GM18868 (cell line): Measurements from ENCODE around the gene ZBED5.

Source experiments
- ATAC-seq: cut with Tn5 transposase; IDR thresholded peaks from one replicate; pipeline ENCODE4 v1.9.1; 2021; ENCODE audit warnings: mild to moderate bottlenecking, moderate library complexity; ENCODE audit not compliant: unreplicated experiment

Gene ZBED5

DNA sequence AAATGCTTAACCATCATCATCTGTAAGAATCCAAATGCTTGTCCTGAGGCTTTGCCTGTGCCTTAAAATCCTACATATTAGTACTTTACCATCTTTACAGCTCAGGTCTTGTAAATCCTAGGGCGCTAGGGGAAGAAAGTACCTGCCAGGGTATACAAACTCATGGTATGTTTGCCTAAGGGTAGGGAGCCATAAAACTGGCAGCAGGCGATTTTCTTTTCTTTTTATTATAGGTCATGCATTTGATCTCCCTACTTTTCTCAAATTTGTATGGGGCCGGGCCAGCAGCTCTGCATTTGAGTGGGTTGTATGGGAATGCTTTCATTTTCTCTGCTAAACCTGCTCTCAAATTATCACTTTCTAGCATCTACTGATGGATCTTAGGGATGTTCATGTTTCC lies 24.0 kb upstream of the ZBED5 start:
- ATAC-seq, result no peak

DNA sequence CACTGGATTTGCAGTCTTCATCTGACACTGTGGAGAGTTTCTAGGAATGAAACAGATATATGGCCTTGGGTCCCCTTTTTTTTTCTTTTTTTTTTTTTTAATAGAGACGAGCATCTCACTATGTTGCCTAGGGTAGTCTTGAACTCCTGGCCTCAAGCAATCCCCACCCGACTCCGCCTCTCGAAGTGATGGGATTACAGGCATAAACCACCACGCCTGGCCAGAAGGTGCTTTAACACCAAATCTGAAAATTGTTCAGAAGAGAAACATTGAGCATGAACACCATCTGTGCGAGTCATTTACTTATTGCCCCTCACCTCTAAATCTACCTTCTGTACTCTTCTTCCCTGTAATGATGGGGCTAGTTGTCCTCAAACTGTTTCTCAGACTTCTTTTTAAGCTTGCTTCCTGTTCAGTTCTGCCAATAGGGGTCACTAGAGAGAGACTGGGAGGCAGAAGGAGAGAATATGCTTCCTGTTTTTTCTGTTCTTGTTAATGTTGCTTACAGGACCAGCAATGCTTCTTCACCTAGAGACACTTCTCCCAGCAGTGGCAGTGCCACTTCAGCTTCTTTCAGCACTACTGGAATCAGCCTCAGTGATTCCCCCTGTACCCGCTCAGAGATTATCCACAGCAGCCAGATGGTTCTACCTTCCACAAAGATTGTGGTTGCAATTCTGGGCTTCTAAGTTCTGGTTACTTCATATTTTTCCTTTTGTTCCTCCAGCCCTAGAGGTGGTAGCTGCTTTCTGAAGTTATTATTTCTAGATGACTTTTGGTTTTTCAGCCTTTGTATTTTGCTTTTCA lies 20.8 kb upstream of the ZBED5 start:
- no peak for ATAC-seq

DNA sequence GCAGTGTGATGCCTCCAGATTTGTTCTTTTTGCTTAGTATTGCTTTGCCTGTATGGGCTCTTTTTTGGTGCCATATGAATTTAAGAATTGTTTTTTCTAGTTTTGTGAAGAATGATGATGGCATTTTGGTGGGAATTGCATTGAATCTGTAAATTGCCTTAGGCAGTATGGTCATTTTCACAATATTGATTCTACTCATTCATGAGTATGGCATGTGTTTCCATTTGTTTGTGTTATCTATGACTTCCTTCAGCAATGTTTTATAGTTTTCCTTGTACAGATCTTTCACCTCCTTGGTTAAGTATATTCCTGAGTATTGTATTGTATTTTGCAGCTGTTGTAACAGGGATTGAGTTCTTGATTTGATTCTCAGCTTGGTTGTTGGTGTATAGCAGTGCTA lies 18.3 kb upstream of the ZBED5 start:
- no peak for ATAC-seq

DNA sequence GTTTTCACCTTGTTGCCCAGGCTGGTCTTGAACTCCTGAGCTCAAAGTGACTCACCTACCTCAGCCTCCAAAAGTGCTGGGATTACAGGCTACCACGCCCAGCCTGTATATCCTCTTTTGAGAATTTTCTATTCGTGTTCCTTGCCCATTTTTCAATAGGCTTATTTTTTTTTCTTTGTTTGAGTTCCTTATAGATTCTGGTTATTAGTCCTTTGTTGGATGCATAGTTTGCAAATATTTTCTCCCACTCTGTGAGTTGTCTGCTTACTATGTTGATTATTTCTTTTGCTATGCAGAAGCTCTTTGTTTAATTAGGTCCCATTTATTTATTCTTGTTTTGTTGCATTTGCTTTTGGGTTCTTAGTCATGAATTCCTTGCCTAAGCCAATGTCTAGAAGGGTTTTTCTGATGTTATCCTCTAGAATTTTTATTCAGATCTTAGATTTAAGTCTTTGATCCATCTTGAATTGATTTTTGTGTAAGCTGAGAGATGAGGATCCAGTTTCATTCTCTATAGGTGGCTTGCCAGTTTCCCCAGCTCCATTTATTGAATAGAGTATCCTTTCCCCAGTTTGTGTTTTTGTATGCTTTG lies 17.7 kb upstream of the ZBED5 start:
- ATAC-seq, result no peak

DNA sequence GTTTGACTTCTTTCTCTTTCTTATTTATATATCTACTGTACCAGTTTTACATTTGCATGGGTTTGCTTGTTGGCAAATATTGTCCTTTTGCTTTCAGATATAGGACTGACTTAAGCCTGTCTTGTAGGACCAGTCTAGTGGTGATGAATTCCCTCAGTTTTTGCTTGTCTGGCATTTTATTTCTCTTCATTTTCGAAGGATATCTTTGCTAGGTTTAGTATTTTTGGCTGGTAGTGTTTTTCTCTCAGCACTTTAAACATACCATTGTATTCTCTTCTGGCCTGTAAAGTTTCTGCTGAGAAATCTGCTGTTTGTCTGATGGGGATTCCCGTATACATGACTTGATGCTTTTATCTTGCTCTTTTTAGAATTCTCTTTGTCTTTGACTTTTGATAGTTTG lies 14.2 kb upstream of the ZBED5 start:
- ATAC-seq, result no peak

DNA sequence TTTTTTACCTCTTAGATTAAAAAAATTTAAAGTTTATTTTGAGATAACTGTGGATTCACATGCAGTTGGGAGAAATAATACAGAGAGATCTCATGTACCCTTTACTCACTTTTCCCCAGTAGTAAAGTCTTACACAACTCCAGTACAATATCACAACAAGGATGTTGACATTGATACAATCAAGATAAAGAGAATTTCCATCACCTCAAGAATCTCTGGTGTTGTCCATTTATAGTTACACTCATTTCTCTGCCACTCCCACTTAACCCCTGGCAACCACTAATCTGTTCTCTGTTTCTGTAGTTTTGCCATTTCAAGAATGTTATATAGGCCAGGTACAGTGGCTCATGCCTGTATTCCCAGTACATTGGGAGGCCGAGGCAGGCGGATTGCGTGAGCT lies 10.5 kb upstream of the ZBED5 start:
- ATAC-seq, result no peak

DNA sequence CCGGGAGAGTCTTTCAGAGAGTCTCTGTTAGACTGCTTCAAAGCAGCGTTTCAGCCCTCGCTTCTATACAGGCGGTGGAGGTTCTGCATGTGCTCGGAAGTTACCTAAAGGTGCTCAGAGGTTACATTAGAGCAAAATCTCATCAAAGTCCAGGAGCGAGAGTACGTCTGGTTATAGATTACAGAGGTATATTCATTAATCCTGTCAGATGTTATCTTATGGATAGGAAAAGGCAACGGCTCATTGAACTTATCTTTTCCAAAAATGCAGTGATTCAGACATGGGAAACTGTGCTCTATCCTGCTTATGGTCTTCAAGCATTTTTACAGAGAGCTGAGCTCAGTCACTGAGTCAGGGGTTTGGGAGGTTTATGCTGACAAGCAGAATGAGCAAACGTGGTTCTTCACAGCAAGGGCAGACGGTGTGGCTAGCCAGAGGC lies 9.1 kb upstream of the ZBED5 start:
- ATAC-seq, result no peak

DNA sequence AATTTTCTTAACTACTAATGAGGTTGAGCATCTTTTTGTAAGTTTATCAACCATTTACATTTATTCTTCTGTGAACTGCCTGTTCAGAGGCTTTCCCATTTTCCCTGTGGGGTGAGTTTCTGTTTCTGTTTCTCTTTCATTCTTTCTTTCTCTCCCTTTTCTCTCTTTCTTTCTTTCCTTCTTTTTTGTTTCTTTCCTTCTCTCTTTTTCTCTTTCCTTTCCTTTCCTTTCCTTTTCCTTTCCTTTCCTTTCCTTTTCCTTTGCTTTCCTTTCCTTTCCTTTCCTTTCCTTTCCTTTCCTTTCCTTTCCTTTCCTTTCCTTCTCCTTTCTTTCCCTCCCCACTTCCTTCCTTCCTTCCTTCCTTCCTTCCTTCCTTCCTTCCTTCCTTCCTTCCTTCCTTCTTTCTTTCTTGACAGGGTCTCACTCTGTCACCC lies 8.0 kb upstream of the ZBED5 start:
- ATAC-seq, result no peak

DNA sequence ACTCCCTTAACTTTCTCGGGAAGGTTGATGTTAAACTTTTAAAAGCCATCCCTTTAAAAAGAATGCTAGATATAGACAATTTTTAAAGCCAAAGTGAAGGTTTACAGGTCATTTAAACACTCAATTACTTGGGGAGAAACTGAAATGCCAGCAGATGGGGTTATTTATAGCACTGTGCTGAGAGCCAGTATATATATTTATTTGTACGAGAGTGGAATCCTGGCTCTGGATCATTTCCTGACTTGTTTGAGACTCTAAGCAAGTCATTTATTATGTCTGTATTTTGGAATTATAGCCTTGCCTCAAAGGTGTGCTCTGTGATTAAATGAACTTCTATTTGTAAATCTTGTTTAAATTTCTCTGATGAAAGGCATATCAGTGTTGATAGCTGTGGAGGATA lies 6.8 kb upstream of the ZBED5 start:
- no peak for ATAC-seq

DNA sequence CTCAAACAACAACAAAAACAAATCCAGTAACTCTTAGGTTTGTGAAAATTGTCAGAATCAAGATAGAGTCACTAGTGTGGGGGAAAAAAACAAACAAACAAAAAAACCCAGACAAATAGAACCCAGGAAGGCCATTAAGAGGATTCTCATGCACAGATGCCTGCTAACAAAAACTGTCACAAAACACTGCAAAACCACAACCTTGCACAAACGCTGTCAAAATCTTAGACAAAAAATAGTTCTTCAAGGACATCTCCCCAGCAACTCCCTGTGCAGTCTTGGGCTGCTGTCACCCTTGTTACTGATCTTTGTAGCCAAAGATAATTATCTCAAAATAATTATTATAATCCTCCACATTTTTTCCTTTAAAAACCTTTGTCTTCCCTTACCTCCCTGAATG lies 4.6 kb upstream of the ZBED5 start:
- no peak for ATAC-seq

DNA sequence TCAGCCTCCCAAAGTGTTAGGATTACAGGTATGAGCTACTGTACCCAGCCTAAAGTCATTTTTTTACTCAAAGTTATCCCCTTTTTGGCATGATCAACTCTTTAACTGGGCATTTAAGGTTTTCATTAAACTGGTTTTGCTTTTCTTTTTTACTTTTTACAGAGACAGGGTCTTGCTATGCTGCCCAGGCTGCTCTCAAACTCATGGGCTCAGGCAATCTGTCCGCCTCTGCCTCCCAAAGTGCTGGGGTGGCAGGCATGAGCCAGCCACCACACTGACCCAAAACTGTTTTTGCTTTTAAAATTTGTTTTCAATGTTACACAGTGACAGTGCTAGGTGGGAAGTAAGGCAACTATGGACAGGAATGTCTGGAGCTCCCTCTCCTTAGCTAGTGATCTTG lies 3.9 kb upstream of the ZBED5 start:
- ATAC-seq, result no peak

DNA sequence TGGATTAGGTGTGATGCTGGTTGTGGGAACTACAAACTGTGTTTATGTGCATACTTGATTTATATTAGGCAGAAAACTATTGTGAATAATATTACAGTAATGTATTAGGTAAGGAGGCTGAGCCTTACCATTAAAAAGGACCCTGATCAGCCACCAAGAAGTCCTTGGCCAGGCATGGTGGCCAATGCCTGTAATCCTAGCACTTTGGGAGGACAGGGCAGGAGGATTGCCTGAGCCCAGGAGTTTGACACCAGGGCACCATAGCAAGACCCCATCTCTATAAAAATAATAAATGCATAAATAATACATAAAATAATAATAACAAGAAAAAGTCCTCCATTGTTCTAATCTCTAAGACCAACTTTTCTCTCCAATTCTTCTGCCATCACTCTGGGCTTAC lies 3.2 kb upstream of the ZBED5 start:
- no peak for ATAC-seq

DNA sequence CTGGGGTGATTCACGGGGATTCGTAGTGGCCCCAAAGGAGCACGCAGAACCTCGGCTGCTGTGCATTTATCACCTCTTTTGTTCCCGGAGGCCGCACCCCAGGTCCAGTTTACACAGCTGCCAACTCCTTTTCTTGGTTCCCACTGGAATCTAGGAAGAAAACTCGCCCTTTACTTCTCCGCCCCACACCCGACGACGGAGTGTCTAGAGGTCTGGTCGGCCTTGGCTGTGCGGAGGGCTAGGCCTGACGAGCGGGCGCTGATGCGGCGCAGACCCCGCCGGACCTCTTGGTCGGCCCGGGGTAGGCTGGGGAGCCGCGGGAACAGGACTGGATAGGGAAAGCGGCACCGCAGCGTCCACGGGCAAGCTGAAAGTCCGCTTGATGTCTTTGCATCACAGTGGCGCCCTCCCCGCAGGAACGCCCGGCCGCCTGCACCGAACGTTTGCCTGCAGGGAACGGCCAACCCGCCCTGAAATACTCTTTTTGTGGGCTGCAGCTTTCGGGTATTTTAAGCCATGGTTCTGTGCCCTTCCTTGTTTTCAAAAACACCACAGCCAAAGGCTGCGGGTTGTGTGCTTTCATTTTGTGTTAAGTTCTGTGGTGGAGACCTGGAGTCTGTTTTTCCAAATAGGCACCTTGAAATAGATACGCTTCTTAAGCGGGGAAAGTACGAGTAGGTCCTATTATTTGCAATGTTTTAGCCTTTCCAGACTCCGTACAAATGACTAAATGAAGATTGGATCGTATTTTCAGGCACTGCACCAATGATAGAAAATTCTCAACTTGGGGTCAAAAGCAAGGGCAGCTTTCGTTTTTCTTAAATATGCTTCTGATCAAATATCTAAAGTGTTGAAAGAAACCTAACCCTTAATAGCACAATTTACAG lies 829 bp upstream of the ZBED5 start:
- ATAC-seq, result peak; percentile 11

DNA sequence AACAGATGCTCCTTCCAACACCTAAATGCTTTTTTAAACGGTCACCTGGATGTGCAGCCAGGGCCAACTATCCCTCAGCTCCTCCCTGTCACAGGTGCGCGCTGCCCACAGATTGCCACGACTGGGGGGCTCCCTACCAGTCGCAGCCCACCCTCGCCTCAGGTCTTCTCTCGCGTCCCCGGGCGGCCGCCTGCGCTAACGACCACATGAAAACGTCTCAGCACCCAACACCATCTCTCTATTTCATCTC lies 469 bp downstream of the ZBED5 start:
- ATAC-seq, result peak; percentile 7

DNA sequence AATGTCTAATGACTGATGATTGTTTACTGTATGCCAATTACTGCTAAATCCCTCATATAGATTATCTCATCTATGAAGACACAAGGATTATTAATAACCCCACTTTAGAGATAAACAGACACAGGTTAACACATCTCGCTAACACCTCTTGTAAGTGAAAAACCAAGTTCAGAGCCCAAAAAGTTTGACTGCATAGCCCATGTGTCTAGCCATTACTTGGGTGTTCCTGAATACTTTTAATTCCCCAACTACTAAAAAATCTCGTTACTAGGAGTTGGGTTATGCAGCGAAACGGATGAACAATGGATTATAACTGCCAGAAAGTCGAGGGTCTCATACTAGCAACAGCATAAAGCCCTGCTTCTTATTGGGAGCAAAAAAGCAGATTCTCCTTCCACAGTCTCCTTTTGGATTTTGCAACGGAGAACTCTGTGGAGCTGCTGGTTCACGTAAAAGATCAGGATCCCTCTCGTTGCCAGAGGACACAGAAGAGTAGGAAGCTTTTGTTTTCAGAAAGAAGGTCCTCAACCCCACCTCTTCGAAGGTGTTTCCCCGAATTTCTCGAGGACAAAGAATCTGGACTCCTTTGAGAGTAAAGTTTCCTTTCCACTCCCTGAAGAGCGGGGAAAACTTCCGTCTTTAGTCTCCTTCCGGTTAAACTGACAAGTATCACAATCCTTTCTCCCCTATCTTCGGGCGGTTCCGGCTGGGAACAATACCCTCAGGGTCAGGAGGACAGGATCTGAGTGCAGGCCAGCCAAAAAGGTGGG lies 979 bp downstream of the ZBED5 start:
- ATAC-seq, result no peak

DNA sequence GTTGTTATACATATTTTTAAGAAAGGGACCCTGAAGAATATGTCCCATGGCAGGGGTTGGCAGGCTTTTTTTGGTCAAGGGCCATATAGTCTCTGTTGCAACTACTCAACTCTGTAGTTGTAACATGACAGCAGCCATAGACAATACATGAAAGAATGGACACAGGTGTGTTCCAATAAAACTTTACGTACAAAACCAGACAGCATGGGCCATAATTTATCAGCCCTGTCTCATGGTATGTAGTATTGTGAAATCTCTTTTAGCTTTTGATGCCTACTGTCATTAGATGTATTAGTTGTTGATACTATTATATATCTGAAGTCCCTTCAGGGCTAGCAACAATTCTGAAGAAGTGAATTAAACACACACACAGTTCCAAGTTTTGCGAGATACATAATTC lies 2.6 kb downstream of the ZBED5 start:
- no peak for ATAC-seq

DNA sequence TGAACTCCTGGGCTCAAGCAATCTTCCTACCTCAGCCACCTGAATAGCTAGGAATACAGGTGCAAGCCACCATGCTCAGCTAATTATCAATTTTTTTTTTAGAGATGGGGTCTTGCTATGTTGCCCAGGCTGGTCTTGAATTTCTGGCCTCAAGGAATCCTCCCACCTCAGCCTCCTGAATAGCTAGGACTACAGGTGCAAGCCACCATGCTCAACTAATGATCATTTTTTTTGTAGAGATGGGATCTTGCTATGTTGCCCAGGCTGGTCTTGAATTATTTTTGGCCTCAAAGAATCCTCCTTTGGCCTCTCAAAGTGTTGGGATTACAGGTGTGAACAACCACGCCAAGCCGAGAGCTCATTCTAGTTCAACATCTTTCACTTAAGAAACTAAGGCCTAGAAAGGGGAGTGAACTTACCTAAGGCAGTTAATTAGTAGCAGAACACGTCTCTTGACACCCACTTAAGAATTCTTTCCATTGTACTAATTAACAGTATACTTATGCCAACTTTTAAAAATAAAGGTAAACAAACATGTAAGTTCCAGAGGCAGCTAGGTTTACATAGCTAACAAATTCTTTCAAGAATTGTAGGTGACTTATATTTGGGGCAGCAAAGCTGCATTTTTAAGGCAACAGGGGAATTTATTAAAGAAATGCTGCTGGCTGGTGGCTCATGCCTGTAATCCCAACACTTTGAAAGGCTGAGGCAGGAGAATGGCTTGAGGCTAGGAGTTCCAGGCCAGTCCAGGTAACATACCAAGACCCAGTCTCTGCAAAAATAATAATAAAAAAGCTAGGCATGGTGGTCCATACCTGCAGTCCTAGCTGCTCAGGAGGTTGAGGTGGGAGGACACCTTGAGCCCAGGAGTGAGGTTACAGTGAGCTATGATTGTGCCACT lies 9.6 kb downstream of the ZBED5 start:
- no peak for ATAC-seq

DNA sequence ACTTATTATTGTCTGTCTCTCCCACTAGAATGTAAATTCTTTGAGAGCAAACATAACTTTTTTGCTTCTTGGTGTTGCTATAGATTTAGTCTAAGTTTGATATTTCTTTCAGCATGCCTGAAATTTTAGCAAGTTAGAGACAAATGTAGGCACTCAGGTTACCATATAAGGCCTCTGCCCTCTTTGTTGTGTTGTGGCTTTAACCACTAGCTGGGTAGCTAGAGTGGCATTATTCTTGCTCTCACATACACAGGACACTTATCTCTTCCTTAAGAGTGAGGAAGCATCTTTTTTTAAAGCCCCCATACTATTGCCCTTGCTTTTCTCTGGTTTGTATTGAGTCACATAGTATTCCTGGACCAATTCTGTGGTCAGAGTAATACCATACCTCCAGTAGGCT lies 11.2 kb downstream of the ZBED5 start:
- ATAC-seq, result no peak

DNA sequence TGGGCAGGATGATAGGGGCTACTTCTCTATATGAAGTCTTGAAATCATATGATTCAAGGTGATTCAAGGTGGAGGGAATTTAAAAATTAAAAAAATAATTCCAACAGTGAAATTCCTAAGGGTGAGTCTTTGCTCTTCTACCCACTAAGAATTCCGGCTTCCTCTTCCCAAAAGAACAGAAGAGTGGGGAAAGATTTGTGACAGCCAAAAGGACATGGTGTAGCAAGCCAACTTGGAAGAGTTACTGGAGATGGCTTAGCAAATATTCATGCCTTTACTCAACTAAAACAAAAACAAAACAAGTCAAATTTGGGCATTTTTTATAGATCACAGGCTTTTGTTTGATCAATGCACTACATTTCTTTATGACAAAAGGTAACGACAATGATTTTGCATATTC lies 12.3 kb downstream of the ZBED5 start:
- no peak for ATAC-seq

DNA sequence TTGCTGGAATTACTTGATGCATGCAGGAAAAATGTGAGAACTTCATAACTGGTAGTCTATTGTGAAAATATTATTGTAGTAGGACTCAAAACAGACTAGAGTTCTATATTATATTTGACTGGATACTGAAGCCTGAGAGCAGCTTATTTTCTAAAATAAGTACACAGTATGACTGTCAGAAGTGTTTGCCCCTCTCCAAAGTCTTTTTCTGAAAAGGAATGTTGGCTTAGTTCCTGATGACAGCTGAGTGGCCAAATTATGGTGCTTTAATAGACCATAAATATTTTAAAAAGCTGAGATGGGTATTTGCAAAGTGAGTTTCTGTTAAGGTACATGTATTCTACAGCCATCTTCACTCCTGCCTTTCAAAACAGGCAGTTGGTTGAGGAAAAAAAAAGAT lies 13.1 kb downstream of the ZBED5 start:
- no peak for ATAC-seq
